GM18502 (cell line): ENCODE measurements around the gene RDH14.
A peak's percentile ranks its signal among the peaks of the same experiment; 100 is the strongest.

Experiments
- ATAC-seq: cut with Tn5 transposase; IDR thresholded peaks from one replicate; pipeline ENCODE4 v1.9.1; 2021; ENCODE audit warnings: mild to moderate bottlenecking; ENCODE audit not compliant: unreplicated experiment, poor library complexity

Gene RDH14

DNA sequence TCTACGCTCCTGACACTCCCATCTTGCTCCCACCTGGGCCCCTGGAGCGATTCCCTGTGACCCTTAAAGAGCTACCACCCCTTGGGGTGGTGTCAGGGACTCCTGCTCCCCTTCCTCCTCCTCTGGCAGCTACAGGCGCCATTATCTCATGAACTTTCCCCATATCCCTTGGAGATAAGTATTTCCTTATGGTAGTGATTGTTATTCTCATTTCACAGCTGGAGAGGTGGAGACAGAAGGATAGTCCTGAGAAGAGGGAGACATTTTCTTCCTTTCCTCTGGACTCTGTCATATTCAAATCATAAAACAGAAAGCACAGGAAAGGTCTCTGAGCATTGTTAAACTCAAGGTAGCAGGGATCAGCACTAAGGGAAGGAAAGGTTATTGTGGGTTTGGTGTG, 34.6 kb downstream of the RDH14 start:
- ATAC-seq, result no peak

GRCh38 chr2:18525236-18525635, 35.2 kb downstream of the RDH14 start:
- ATAC-seq, result no peak

GRCh38 chr2:18522484-18523146, 37.8 kb downstream of the RDH14 start:
- ATAC-seq, result no peak

DNA sequence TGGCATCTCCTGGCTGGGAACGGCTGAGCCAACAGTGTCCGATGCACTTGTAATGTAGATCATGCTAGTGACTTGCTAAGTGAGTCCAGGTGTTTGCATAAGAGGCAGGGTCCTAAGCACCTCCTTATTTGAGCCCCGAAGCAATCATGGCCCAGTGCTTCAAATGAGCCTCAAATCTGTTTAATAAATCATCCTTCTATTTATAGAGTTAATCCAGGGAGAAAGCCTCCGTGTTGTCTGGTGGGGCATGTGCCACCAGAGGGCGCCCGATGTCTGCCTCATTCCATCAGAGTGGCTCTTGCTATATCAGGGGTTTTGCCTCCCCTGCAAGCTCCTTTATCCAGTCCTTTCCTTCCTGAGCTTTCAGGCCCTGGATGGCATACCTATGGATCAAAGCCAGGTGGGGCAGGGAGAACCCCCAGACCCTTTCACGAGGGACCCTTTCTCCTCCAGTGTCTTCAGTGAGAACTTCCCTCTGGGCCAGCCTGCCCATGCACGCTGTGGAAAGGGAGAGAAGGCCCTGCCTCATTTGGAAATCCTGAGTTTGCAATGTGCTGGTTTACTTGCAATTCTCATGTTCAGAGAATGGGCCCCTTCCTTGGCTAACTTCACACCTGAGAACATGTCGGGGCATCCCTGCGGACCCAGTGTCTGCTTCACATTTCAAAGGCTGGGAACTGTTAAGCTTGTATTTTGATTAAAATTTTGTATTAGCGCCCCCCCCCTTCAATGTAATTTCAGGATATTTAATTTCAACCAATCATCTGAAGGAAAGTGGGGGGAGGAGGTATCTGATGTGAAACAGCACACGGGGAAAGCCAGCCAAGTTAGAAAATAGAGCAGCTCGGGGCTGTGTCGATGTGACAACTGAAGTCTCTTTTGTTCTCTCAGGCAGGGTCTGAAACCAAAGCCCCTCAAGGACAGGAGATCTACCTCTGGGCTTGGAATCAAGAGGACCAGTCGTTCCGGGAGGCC, 39.7 kb downstream of the RDH14 start:
- ATAC-seq, result peak; percentile 91

- ATAC-seq, result no peak
Observed at GRCh38 chr2:18519914-18520450, 40.5 kb downstream of the RDH14 start.

DNA sequence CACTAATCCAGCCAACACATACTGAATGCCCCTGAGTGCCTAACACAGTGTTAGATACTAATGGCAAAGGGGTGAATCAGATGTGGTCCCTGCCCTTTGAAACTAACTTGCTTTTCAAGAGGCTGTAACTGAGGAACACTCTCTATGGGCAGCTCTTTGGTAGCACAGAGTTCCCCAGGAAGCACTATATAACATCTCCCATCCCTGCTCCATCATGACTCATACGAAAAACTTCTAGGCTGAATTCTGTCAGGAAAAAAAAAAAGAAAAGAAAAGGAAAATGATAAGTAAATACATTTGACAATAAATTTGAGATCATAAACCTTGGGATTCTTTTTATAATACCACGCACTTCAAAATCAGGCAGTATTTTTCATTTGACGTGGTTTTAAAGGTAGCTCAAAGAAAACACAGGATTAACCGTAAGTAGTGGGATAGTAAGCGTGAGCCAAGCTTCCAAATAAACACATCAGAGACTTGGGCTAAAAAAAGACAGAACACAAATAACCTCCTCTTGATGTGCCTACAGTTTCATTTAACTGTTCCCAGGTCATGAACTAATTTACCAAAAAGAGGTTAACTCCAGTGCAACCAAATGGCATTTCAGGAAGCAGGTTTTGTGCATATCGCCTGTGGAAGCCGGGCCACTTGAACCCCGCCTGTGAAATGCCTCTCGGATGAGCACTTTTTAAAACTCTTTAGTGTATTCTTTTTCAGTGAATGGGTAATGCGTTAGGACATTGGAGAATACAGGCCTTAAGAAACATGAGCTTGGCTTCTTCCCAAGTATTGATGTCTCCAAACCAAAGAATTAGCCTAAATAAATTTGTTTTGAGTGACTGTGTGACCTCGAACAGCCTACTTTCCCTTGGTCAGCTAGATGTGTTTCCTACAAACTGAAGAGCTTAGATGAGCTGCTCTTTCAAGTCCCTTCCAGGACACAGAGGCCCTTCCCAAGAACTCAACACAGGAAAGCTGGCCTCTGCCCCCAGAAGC, 42.0 kb downstream of the RDH14 start:
- no peak for ATAC-seq

DNA sequence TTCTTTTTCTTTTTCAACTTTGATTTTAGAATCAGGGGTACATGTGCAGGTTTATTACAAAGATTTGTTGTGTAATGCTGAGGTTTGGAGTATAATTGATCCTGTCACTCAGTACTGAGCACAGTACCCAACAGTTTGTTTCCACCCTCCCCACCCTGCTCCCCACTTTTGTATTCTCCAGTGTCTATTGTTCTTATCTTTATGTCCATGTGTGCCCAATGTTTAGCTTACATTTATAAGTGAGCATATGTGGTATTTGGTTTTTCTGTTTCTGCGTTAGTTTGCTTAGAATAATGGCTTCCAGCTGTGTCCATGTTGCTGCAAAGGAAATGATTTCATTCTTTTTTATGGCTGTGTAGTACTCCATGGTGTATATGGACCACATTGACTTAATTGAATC, 43.1 kb downstream of the RDH14 start:
- no peak for ATAC-seq

DNA sequence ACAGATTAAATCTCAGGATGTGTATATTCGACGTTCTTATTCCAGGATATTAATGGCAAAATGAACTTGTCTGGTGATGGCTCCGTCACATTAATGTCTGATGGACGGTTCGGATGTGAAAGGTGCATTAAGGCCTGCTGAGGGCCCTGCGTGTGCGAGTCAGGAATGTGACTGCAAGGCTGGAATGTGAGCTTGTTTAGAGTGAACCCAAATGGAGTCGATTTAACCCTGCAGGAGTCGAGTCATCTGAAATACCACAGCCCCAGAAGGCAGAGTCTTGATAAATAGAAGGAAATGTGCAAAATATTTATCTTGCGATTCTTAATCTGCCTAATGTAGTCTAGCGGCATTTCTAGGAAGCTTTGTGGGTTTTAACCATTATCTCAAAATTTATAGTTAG, 44.3 kb downstream of the RDH14 start:
- no peak for ATAC-seq

DNA sequence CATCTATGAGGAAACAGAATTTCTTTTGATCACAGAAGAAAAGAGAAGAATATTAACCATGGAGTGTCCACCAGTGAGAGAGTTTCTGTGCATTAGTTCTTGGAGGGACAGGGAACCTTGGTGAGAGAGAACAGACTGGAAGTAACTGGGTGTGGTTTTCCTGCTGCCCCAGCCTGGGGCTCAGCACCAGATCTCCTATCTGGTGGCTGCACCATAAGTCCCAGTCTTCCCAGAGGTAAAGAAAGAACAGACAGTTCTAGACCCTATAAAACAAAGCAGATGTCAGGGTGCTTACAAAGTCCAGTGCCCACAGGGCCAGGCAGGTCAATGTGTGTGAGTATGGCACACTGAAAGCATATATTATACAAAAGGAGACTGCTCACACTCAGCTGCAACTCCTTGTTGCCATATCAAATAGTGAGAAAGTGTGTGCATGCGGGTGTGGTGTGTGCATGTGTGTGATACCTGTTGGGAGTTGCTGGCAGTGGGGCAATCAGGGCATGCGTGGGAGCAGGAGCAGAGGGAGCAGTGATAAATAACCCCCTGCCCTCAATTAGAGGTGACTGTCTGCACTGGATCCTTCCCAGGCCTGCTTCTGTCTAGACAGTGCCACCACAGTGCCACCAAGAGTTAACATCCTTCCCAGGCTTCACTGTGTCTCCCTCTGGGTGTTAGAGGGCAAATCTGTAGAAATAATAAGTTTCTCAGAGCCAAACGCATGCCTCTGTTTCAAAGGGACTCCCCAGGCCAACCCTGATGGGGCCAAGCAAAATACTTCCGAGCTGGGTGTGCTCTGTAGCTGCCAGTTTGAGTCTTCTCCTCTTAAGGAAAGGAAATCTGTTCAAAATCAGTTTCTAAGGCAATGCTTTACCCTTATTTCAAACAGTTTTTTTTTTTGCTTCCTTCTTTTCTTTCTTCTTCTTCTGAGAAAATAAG, 45.7 kb downstream of the RDH14 start:
- ATAC-seq, result no peak

DNA sequence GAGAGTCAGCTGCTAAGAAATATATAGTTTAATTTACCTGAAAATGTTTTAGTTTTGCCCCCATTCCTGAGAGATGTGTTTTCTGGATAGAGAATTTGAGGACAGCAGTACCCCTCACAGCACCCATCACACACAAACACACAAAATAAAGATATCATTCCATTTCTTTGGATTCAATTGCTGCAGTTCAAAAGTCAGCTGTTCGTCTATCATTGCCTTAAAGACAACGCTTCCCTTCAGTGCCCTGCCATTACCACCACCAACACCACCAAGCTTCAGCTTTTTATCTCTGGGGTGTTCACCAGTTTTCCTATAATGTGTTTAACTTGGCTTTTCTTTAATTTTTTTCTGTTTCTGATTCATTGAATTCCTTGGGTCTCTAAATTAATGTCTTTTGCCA, 49.7 kb downstream of the RDH14 start:
- no peak for ATAC-seq

- ATAC-seq, result no peak
Observed at GRCh38 chr2:18506883-18507509, 53.5 kb downstream of the RDH14 start.

DNA sequence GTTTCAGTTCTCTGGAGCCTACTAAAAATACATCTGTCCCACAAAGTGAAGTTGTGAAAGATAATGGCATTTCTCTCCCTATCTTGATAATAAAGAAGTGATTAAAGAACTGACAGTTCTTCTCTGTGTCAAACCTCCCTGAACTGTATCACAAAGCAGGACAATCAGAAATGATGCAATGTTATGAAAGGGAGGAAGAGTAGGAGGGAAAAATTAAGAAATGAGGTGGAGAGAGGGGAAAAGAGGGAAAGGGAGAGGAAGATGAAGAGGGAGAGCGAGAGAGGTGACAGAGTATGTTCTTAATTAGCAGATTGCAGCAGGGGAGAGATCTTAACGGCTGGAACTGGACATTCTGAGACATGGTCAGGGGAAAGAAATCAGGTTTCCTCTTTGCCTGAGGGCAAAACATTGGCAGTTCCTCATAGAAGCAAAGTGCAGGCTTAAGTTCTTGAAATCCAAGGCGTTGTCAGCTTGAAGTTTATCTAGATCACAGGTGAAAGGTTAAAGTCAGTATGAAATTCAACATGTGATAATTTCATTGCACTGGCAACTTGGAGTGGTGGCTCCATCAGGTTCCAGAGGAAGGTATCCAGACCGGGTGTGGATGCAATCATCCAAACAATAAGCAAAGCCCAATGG, 54.6 kb downstream of the RDH14 start:
- no peak for ATAC-seq
